HK-2 (cell line): Measurements from ENCODE around the gene DDX41.
"Not testable (repeated sequence)": the region's sequence is repeated elsewhere in the genome, so short reads cannot be mapped to it uniquely, and the experiment has no call there.

ENCODE experiments used
- DNase-seq: peaks from one replicate; pipeline ENCODE4 v3.0.0-alpha.2; 2018; ENCODE audit not compliant: unreplicated experiment

Gene DDX41

DNA sequence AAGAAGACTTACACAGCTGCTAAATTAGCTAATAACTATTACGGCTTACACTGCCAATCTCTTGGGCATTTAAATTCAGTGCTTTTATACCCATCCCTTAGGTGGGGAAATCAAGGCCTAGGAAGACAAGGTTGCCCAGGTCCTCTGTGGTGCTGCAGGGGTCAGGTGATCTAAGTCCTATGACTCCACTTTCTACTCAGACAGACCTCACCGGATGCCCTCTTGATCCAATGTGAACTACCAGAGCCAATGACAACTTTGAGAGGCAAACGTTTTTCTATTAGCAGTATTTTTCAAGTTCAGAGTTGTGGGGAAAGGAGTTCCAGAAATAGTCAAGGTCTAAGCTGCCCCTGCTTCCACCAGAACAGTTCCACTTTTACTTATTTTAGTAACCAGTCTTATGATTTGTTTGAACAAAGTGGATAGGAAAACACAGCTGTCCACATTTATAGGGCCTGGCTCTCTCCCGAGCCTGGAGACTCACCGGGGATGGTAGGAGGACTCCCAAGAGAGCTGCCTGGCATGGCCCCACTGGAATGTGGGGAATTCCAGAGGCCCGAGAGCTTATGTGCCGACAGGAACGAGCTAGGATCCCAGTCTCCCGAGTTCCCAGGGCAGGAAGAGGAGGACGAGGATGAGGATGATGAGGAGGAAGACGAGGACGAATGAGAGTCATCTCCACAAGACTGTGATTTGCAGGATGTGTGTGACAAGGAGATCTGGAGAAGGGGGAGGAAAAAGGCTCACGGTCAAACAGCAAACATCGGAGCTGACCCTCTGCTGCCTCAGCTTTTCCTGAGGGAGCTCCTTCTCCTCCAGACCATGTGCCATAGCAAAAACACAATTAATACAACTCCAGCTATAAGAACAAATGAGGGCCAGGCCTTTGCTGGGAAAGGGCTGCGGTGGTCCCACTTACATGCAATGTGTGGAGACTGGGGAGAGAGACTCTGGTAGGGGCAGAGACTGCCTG lies 20.9 kb upstream of the DDX41 start:
- peak; percentile 69 for DNase-seq

GRCh38 chr5:177536386-177536785 lies 19.6 kb upstream of the DDX41 start:
- DNase-seq, result no peak

DNA sequence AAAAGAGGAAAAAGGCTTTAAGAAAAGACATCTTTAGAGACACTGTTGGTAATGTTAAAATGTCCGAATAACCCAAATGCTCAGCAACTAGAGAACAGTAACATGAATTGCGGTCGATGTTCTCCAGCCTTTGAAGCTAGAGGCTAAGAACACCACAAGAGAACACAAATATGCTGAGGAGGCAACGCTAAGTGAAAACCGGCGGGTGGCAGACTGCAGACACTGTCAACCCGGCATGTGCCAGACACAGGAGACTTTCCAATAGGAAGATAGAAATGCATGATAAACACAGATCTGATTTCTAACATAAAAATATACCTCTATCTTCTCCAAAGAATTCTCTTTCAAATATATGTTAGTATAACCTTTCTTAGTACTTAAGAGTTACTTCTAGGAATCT lies 18.4 kb upstream of the DDX41 start:
- no peak for DNase-seq

GRCh38 chr5:177534433-177534832 lies 17.7 kb upstream of the DDX41 start:
- not testable (repeated sequence) for DNase-seq

- no peak for DNase-seq
These were observed 14.6 kb upstream of the DDX41 start for GRCh38 chr5:177531209-177531940.

DNA sequence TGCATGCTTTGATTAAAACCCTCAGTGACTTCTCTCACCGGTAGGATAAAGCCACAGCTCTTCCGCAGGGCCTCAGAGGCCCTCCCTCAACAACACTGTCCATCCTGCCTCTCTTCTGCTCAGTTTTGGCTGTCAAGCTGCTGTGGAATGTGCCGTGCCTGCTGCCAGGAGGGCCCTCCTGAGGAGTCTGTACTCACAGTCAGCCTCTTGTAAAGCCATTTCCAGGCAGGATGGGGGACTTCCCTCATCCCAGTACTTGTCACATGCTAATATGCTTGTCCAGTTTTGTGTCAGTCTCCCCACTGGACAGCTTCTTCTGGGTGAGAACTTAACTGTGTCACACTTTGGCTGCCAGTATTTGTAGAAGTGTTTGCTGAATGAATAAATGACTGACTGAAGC lies 13.9 kb upstream of the DDX41 start:
- no peak for DNase-seq

DNA sequence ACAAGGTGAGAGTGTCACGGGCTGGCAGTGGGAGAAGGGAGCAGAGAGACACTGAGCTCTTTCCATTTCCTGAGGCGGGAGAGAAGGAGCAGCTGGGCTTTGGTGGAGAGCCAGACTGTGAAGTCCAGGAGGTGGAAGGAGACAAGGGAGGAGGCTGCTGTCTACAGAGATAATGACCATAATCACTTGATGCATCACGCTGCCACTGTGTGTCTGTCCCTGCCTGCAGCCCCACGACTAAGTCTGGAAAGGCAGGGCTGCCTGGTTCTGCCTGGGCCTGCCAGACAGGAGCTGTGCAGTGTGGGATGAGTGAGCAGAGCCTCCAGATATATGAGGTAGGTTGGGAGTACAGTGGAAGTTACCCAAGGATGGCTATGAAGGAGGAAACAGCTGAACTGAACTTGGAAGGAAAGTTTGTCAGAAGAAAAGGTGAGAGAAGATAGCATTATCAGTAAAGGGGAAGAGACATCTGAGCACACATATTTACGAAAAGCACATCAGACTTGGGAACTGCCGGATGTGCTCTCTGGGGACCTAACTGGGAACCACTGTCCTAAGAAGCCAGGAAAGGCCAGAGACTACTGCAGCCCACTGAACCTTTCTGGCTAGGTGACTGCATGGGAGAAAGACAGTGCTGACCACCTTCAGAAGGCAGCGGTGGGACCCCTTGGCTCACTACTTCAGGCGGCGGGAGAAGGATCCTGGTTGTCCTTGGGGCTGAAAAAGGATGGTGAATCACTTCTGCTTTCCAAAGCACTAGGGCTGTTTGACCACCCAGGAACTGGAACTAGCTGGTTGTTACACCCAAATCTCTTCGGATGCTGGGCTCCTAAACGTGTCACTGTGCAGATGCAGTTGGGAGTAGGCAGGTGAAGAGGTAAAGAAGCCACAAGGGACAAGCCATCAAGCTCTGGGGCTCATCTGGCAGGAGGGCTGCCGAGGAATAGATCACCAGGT lies 12.8 kb upstream of the DDX41 start:
- DNase-seq, result no peak

- no peak for DNase-seq
These were observed 11.9 kb upstream of the DDX41 start for GRCh38 chr5:177528631-177529030.

- DNase-seq, result no peak
These were observed 10.8 kb upstream of the DDX41 start for GRCh38 chr5:177527595-177527994.

- DNase-seq, result no peak
These were observed 10.0 kb upstream of the DDX41 start for GRCh38 chr5:177526791-177527190.

DNA sequence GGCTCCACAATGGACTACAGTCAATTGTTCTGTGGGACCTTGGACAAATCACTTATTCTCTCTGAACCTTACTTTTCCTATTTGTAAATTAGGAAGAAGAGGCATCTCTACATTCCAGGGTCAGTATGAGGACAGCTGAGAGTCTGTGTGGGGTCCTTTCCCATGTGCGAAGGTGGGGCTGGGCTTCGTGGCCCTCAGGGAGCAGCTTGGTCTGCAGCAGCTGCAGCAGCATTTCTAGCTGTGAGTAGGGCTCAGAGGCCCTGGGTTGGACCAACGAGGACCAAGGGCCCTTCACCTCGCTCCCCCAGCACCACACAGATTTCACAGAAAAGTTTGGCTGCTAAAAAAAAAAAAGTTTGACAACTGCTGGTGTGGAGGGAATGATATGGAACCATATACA lies 9.4 kb upstream of the DDX41 start:
- no peak for DNase-seq

- DNase-seq, result no peak
These were observed 8.3 kb upstream of the DDX41 start for GRCh38 chr5:177524941-177525655.

DNA sequence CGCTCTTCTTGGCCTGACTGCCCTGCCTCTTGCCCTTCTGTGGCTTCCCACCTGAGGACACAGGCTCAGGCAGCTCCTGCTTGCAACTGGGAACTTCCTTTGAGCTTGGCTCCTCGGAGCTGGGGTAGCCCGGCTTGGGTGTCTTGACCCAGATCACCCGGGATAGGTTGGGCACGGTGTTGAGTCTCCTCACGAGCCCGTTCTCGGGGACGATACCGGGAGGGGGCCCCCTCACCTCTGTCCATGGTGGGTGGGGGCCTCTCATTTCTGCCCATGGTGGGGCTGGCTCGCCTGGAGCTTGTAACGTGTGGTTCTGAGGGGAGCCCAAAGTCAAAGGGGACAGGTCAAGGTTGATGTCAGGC lies 7.8 kb upstream of the DDX41 start:
- no peak for DNase-seq

- DNase-seq, result no peak
These were observed 7.2 kb upstream of the DDX41 start for GRCh38 chr5:177523711-177524538.

- DNase-seq, result no peak
These were observed 4.3 kb upstream of the DDX41 start for GRCh38 chr5:177520916-177521513.

- no peak for DNase-seq
These were observed 3.5 kb upstream of the DDX41 start for GRCh38 chr5:177520271-177520670.

GRCh38 chr5:177519463-177520235 lies 2.9 kb upstream of the DDX41 start:
- no peak for DNase-seq

DNA sequence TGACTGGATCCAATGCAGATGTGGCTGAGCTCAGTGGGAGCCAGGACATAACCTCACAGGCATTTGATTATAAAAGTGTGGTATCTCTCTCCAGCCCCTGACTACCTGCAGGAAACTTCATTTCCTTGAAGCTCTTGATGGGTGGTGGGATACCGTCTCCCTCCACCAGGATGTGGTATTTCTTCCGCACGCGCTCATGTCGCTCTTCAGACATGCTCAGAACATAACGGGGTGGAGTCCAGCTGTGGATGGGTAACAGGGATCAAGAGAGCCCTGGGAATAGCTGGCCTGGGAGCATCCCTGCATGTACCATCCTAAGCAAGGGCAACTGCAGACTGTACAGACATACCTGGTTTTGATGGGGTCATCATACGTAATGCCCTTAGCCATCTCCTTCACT lies 1.2 kb downstream of the DDX41 start:
- no peak for DNase-seq

DNA sequence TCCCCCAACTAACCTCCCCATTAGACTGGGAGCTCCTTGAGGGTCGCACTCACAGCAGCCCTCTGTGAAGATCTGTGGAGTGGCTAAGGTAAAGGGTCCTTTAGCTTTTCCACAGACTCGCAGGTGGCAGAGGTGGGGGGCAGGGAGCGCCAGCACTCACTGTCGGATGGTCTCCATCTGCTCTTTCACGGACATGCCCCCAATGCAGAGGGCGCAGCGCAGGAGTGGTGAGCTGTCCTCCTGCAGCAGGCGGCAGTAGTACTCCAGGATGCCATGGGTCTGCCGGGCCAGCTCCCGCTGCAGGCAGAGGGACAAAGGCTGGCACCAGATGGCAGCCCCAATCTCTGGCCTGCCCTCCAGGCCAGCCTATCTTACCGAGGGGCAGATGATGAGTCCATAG lies 2.2 kb downstream of the DDX41 start:
- no peak for DNase-seq
